ENCODE results near the gene NCAPG2.

NCAPG2 gene

GRCh38 chr7:158704524-158705233 is at the start of gene NCAPG2:
Gene NCAPG2 (minus strand): TSS chr7:158704804. CDS start chr7:158701899, 2,905 bp downstream.
- DNase-seq, result peak; percentile 97

DNA sequence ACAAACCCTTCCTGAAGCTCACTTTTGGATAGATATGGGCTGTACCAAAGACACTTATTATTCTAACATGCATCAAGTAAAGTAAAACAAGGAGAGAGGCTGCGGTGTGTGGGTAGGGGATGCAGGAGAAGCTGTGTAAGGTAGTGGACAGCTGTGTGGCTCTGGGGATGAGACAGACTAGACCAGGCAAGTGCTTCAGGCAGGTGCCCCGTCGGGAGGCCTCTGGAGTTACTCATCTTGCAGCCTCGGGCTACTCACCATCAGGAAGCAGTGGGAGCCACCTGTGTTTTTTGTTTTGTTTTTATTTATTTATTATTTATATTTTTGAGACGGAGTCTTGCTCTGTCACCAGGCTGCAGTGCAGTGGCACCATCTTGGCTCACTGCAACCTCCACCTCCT is 49.3 kb upstream of the NCAPG2 start:
- no peak for DNase-seq

DNA sequence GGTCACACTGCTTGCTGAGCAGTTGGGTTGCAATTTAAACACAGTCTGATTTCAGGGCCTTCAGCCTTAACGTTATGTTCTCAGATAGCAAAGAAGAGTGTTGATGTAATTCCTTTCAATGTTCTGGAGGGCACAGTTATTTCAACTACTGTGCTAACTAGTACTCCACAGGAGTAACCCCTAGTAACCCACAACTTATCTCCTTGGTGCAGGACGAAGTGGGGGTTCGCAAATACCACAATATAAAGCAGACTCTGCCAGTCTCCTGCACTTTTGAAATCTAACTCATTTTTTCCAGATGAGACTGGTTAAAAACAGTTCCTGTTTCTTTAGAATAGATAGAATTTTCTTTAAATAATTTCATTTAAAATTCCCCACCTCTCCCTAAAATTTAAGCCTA is 47.1 kb upstream of the NCAPG2 start:
- no peak for DNase-seq

- no peak for DNase-seq
Measured at GRCh38 chr7:158751199-158751598, 46.6 kb upstream of the NCAPG2 start.

- no peak for DNase-seq
Measured at GRCh38 chr7:158750702-158751101, 46.1 kb upstream of the NCAPG2 start.

DNA sequence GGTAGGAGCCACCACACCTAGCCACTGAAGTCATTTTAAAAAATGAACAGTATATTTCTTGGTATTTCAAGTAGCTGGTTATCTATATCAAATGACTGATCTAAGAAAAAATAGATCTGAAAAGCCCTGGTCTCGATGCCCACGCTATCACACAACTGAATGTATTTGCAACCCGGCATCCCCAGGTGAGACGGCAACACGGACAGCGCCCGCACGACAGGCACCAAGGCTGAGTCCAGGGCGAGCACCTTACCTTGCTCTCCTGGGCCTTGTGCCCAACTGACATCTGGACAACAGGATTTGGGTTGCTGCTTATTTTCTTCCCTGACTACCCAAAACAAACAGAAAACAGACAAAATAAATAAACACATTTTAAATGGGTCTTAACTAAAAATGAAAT is 44.8 kb upstream of the NCAPG2 start:
- DNase-seq, result no peak

DNA sequence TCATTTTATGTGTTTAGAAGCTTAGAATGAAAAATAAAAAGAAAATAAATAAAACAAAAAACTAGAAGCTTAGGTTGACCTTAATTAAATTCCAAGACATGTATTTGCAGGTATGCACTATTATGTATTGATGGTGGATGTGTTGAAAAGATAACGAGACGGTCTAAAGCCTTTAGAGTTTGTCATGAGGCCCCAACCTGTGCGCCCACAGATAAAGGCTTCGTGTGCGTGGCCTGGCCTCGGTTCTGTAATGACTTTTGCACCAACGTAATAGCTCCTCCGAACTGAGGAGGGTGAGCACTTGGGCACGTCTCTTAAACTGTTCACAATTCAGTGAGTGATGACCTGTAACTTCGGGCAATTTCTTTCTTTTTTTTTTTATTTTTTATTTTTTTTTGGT is 43.7 kb upstream of the NCAPG2 start:
- DNase-seq, result no peak

DNA sequence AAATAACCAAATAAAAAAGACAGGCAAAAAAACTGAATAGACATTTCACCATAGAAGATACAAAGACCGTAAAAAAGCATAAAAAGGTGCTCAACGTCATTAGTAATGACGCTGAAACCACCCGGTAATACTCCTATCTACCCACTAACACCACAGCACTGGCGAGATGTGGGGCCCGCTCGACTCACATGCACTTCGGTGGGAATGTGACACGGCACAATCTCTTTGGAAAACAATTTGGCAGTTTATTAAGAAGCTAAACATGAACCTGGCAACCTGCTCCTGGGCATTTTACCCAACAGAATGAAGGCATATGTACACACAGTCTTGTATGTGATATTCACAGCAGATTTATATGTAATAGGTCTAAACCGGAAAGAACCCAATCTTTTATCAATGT is 42.8 kb upstream of the NCAPG2 start:
- DNase-seq, result no peak

DNA sequence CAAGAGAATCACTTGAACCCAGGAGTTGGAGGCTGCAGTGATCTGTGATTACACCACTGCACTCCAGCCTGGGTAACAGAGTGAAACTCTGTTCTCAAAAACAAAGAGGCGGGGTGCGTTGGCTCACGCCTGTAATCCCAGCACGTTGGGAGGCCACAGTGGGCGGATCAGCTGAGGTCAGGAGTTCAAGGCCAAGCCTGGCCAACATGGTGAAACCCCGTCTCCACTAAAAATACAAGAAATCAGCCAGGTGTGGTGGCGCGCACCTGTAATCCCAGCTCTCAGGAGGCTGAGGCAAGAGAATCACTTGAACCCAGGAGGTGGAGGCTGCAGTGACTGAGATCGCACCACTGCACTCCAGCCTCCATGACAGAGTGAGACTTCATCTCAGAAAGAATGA is 42.4 kb upstream of the NCAPG2 start:
- DNase-seq, result no peak

- DNase-seq, result no peak
Measured at GRCh38 chr7:158745057-158745715, 40.6 kb upstream of the NCAPG2 start.

DNA sequence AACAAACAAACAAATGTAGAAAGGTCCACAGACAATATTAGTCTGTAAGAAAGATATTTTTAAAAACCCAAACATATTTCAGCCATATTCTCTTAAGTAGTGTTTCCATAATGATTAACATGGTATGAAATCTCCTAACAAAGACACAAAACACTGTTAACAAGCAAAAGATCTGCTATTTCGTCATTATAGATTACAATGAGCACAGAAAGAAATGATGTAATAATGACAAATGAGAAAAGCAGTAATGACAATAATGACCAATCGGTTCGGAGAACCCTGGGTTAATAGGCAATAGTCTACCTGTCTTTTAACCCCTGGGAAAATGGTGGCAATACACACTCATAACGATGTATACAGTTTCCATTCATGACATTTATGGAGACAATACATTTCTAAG is 39.5 kb upstream of the NCAPG2 start:
- no peak for DNase-seq

DNA sequence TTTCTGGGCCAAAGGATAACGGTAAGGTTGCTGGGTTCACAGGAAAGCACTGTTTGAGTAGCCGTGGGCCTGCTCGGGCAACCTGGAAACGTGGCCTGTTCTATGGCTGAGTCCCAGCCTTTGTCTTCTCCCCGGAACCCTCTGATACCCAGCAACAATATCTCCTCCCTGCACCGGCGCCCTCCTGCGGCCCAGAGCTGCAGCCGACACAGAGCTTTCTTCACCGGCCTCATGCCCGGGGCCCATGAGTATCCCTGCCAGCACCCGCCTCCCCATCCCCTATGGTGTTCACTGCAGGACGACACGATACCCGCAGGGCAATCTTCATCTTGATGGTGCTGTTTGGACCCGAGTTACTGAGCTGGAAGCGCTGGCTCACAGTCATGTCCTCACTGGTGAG is 38.6 kb upstream of the NCAPG2 start:
- DNase-seq, result no peak

DNA sequence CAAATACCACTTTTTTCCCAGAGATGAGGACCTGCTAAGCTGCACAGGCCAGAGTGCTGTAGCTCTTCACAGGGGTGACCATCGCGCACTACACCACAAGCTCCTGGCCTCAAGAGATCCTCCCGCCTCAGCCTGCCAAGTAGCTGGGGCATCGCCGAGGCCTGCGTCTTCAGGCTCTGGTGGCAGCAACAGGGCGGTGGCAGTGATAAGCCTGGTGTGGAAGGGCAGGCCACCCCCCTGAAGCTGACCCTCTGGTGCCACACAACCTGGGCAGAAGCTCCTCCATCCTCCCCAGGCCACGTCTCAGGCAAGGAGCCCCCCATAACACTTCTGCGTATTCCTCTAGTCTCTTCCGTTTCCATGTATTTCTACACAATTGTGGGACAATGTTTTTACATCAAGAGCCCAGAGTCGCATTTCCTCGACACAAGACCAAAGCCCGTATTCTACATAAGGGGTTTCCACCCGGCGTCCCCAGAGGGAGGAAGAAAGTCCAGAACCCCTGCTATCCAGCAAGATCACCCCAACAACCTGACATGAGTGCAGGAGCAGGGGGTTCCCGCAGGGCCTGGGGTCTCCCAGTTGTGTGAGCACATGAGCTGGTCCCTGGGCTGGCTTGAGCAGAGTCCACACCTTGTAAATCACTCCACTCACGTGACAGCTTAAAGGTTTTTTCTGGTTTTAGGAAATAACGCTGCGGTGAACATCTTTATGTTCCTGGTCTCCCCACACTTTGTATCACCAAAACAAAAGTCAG is 37.6 kb upstream of the NCAPG2 start:
- no peak for DNase-seq

DNA sequence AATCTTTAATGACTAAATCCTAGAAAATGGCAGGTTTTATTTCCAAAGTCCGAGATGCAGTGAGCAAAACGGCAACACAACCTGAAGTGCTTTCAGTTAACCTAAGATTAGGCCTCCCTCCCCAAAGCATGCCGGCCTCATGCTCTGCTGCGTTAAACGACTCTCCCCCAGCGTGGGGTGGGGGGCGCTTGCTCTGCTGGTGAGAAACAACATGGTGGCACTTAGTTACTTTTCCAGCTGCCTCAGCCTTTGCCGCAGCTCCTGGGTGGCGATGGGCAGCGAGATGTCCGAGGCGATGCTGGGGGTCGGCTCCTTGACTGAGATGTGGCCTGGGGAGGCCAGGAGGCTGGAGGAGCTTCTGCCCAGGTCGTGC is 36.7 kb upstream of the NCAPG2 start:
- DNase-seq, result no peak

- DNase-seq, result no peak
Measured at GRCh38 chr7:158740657-158741293, 36.2 kb upstream of the NCAPG2 start.

GRCh38 chr7:158740013-158740656 is 35.5 kb upstream of the NCAPG2 start:
- DNase-seq, result no peak

DNA sequence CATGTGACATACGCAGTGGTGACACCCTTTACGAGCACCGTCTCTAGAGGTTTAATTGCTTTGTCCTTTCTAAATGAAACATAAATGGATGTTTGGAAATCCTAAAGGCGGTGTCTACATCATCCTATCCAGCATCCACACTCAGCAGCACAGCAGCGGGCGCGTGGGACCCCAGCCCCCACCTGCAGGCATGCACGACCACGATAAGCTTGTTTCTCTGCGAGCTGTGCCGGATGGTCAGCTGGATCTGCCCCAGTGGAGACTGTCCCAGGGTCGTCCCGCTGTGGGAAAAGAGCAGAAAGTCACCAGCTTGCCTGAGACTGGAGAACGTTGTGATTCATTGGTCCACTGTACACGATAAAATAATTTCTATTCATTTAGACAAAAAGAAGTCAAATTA is 34.2 kb upstream of the NCAPG2 start:
- DNase-seq, result no peak

DNA sequence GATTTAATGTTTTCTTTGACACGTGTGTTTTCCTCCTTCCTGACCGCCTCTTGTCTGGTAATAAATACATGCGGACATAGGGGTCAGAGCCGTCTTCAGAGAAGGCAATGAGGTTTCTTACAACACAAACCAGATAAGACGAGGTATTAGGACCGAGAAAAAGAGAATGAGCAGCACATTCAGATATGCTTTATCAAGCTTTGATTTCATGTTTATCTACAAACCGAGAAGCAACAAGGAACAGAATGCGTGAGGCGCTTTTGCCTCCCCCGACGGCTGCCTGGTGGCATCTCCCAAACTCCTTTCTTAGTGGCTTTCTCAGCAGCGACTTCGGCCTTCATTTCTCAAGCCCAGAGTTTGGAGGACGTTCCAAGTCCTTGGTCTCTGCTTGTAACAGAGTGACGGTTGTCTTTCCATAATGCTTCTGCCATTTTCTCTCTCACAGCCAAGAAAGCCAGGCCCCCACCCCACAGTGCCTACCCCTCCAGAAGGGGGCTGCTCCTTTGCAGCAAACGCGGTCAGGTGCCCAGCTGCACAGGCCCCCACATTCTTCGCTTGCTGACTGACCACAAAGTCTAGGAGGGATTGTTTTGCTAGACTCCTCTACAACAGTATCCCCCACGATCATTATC is 32.6 kb upstream of the NCAPG2 start:
- no peak for DNase-seq

DNA sequence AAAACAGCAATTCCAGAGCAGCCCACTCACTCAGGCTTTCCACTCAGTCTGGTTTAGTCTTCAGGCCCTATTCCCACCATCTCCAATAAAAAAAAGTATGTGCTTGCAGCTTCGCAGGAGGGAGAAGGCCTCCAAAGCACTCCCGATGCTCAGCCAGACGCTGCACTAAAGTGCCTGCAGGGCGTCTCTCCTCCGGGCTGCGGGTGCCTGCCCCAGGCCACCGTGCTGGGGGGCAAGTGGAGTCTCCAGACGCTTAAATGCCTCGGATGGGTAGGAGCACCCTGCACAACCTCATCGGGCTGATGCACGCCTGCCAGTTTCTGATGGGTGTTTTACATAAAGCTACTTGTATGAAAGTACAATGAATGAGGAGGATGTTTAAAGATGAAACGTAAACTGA is 31.3 kb upstream of the NCAPG2 start:
- DNase-seq, result no peak

GRCh38 chr7:158734861-158735260 is 30.3 kb upstream of the NCAPG2 start:
- no peak for DNase-seq

GRCh38 chr7:158733775-158734494 is 29.3 kb upstream of the NCAPG2 start:
- no peak for DNase-seq

DNA sequence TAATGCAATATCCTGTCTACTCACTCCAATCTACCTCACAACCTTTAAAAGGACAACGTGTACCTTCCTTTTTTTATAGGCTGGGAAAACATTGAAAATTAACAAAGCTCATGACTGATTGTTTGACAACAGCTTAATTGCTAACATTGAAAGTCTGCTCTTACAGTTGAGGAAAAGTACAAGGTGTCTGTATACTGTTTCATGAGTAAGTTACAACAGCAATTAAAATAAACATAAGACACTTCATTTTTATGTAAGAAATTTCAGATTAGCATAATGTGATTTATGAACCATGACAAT is 28.6 kb upstream of the NCAPG2 start:
- no peak for DNase-seq

Data from CD4-positive, alpha-beta T cell treated with Interleukin-4 for 4 hours (primary cell).